G401.6 (cell line): ENCODE measurements around the gene KIFC1.

ENCODE experiments used
- FAIRE-seq: peaks from 2 replicates; lab custom pipeline; 2012; peaks lifted over from hg19 to GRCh38; lab: Jason Lieb, UNC

KIFC1 gene

DNA sequence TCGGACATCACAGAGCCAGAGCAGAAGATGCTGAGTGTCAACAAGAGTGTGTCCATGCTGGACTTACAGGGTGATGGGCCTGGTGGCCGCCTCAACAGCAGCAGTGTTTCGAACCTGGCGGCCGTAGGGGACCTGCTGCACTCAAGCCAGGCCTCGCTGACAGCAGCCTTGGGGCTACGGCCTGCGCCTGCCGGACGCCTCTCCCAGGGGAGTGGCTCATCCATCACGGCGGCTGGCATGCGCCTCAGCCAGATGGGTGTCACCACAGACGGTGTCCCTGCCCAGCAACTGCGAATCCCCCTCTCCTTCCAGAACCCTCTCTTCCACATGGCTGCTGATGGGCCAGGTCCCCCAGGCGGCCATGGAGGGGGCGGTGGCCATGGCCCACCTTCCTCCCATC, 51.4 kb downstream of the KIFC1 start:
- FAIRE-seq, result no peak

- no peak for FAIRE-seq
Observed at GRCh38 chr6:33443619-33444504, 52.2 kb downstream of the KIFC1 start.

- no peak for FAIRE-seq
Observed at GRCh38 chr6:33445119-33445603, 53.5 kb downstream of the KIFC1 start.

- FAIRE-seq, result no peak
Observed at GRCh38 chr6:33446356-33446755, 54.7 kb downstream of the KIFC1 start.

DNA sequence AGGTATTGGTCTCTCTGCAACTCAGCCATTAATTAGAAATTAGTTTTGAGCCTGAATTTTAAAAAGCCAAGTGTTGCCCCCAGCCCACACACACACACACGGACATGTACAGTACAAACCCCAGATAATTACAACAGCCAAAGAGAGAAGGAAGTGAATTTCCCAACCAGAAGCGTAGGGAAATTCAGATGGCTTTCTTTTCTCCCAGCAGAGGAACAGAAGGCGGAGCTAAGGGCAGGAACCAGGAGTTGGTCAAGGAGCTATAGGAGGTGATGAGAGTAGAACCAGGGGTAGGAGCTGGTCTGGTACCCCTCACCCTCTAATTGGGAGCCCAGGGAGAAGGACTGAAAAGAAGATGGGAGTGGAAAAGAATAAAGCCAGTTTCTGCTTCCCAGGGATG, 58.8 kb downstream of the KIFC1 start:
- no peak for FAIRE-seq

DNA sequence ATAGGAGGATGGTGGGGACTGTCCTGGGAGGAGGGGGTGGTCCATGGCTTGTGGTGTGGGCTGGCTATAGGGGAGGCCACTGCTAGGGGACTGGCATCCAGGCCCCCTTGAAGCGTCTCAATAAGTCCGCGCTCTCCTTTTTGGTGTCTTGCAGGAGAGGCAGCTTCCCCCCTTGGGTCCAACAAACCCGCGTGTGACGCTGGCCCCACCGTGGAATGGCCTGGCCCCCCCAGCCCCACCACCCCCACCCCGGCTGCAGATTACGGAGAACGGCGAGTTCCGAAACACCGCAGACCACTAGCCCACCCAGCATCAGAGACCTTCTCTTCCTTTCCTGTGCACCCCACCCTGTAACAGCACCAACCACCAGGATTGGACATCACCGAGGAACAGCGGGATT, 60.0 kb downstream of the KIFC1 start:
- no peak for FAIRE-seq

DNA sequence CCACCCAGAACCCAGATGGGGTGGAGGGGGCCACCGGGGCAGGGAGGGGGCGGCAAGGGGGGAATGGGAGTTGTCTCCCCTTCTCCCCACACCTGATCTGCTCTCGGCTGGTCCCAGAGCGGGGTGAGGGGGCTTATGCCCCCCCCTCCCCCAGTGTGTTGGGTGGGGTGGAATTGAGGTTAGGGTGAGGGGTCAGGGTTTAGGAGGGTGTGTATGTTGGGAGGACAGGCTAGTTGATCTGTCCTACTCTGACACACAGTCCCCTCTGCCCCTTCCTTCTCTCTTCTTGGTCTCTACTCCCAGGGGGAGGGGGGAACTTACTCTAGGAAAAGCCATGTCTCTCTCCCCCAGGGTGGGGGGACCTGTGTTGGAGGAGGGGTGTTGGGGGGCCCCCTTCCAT, 60.9 kb downstream of the KIFC1 start:
- FAIRE-seq, result no peak

GRCh38 chr6:33453393-33454008, 61.9 kb downstream of the KIFC1 start:
- no peak for FAIRE-seq

DNA sequence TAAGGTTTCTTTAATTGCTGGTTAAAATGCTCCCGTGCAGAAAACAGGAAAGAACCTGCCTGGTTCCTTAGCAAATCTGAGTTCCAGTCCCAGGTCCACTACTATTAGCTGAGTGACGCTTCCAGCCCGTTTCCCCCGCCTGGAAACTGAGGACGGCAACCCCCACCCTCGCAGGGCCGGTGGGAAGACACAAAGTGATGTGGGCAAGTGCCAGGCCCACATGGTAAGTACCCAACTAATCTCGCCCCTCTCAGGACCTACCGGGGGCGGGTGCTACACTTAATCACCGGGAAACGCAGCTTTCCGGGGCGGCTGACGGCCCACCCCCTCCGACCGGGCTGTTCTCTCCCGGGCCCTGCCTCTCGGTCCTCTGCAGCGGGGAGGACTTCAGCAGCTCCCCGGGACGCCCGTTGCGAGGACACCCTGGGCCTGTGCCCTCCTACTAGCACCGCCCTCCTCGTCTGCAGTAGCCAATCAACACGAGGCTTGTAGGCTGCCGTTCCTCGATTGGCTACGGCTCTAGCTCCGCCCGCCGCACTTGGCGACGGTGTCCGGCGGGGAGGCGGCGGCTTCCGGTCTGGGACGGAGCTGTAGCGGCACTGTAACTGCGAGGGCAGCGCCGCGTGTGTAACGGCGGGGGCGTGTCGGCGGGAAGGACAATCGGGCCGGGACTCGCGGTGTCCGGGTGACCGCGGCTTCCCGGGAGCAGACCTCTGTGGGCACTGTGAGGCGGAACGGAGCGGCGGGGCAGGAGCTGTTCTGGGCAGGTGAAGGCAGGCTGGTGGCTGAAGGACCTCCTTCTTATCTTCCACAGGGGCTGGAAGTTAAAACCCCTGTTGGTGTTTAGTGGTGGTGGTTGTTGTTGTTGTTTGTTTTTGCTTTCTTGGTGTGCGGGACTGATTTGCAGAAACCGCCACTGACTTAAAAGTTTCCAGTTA, 62.7 kb downstream of the KIFC1 start, which contains the start of gene ZBTB9:
TSS of gene ZBTB9 (plus strand) at position 568 of the 938 bp plus-strand sequence. CDS start 525 bp downstream, outside the sequence.
- FAIRE-seq, result peak; percentile 97

GRCh38 chr6:33455051-33455450, 63.4 kb downstream of the KIFC1 start:
- no peak for FAIRE-seq

- FAIRE-seq, result no peak
Observed at GRCh38 chr6:33456156-33456555, 64.5 kb downstream of the KIFC1 start.

DNA sequence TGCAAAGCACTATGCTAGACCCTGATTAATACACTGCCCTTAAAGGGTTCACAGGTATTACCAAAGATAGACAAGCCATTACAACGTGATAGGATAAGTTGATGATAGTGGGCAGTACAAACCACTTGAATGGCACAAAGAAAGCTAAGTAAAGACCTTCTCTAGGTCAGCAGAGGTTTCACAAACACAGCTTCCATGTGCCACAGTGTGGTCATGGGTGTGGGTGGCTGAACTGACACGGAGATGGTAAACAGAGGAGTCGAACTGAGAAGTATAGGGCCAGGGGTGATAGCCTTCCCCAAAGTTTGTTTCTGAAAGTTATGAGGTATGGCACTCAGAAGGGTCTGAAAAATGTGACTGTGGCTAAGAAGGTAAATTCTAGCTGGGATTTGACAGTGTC, 67.1 kb downstream of the KIFC1 start:
- FAIRE-seq, result no peak

- FAIRE-seq, result no peak
Observed at GRCh38 chr6:33459226-33459625, 67.6 kb downstream of the KIFC1 start.
